ENCODE results near the gene FIGN.

FIGN gene

DNA sequence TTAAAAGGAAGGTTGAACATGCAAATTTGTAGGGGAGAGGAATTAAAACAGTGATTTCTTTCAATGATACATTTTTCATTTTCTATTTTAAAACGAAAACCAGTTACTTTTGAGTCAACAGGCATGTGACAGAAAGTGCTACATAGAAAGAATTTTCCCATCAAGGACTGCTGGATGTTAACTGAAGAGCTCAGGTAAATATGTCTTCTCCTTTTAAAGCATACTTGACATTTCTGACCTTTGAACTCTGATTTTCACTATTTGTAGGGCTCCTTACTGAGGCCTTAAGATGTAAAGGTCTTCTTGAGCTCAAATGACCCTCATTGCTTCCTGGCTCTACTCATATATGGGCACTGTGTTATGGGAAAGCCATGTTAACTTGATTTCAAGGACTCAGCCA is 32.4 kb downstream of the FIGN start:
- TF ChIP-seq, protein P1, sequence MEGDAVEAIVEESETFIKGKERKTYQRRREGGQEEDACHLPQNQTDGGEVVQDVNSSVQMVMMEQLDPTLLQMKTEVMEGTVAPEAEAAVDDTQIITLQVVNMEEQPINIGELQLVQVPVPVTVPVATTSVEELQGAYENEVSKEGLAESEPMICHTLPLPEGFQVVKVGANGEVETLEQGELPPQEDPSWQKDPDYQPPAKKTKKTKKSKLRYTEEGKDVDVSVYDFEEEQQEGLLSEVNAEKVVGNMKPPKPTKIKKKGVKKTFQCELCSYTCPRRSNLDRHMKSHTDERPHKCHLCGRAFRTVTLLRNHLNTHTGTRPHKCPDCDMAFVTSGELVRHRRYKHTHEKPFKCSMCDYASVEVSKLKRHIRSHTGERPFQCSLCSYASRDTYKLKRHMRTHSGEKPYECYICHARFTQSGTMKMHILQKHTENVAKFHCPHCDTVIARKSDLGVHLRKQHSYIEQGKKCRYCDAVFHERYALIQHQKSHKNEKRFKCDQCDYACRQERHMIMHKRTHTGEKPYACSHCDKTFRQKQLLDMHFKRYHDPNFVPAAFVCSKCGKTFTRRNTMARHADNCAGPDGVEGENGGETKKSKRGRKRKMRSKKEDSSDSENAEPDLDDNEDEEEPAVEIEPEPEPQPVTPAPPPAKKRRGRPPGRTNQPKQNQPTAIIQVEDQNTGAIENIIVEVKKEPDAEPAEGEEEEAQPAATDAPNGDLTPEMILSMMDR (IDR thresholded peaks at IDR 0.05): no peak

DNA sequence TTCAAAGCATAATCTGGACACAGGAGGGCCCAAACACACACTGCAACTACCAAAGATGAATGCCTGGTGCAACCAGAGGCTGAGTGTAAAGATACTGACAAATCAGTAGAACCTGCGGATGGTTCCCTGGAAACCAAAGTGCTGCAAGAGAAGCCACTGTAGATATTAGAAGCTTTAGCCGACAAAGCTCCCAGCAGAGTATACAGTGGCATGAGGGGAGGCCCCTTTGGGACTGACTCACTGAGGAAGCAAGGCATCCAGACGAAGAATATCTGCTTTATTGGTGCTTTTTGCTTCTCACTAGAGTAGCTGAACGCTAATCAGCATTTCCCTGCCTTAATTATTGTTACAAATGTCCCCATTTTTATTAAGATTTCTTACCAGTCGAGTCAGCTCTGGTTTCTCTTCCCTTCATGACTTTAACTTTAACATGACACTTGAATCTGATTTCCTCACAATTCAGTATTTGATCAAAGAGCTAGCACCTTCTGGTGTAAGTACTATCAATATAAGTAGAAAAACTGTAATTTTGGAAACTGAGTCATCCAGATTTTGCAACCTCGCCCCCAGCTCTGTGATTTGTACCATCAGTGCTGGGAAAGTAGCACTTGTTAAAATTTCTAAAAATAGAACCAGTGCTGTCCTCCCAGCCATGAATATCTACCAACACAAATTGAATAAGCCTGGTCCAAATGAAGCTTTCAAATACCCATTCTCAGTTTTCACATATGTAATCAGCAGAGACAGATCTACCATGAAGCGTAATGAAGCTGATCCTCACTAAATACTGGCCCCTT is 34.2 kb downstream of the FIGN start:
- TF ChIP-seq, protein P1 (IDR thresholded peaks at IDR 0.05): no peak

DNA sequence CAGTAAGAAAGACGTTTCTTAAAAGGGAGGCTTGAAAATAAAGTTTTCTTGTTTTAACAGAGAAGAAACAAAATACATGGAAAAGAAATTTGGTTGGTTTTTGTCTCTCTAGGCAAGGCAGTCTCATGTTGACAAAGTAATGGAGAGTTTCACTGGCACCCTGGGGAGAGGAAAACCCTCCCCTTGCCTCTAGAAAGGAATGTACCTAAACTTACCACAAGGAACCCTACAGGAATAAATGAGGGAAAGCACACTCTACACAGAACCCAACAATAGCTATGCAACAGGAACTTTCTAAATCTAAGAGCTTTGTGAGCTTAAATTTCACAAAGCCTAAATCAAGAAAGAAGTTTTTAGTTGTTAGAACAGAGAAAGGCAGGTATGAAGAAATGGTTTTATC is 37.0 kb downstream of the FIGN start:
- TF ChIP-seq, protein P1 (IDR thresholded peaks at IDR 0.05): no peak

DNA sequence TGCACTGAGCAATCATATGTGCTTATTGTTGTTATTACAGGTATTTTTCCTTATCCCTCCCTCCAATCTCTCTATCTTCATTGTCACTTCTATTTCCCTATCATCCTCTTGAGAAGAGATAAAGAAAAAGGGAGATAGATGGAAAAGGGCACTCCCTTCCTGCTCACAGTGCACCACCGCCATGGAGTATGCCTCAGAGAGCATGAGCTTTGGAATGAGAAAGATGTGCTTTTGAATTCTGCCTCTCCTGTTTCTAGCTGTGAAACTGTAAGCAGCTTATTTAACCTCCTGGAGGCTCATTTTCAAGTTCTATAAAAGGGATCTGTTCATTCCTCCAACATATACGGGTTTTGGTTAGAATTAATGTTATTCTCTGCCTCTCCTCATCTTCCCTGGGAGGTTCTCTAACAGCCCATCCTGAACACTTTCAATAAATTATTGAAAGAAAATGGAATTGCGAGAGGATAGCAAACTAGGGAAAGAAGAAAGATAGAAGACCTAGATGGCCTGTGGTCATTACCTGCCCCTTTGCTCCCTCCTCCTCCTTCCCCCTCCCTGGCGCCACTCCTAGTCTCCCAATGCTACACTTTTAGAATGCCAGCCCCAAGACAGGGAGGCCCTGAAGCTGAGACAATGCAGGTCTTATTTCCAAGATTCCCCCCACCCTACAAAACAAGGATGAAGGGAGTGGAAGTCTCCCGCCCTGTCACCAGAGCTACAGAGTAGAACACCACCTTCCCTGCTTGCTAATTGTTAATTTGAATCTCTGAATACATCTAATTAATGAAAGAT is 37.8 kb downstream of the FIGN start:
- TF ChIP-seq, protein P1 (IDR thresholded peaks at IDR 0.05): no peak

DNA sequence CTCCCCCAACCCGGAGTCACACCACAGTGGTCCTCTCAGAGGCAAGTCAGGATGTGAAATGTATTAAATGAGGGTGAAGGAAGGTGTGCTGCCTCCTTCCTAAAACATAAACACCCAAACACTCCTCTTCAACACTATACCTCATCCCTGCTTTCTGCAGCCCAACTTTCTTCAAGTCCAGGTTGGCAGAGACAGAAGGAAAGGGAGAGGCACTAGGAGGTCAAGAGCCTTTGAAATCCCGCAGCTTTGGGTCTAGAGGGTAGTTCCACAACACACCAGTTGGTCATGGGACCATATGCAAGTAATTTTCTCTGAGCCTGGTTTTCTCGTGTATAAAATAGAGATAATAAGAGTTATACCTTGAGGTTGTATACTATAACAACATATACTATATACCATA is 38.4 kb downstream of the FIGN start:
- TF ChIP-seq, protein P1 (IDR thresholded peaks at IDR 0.05): no peak

DNA sequence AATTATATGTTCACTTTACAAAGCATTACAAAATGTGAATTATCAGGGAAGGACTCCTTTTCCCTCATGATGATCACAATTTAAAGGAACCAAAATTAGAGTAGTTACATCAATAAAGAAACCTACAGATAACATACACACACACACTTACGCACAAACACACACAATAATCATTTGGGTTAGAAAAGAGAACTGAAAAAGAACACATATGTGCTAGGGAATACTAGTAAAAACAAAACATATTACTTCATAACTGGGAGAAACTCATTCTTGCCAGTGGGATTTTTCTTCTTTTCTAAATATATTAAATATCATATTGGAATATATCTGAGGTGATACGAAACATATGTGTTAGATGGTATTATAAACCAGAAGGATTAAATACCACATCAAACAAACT is 42.3 kb downstream of the FIGN start:
- TF ChIP-seq, protein P1 (IDR thresholded peaks at IDR 0.05): no peak

DNA sequence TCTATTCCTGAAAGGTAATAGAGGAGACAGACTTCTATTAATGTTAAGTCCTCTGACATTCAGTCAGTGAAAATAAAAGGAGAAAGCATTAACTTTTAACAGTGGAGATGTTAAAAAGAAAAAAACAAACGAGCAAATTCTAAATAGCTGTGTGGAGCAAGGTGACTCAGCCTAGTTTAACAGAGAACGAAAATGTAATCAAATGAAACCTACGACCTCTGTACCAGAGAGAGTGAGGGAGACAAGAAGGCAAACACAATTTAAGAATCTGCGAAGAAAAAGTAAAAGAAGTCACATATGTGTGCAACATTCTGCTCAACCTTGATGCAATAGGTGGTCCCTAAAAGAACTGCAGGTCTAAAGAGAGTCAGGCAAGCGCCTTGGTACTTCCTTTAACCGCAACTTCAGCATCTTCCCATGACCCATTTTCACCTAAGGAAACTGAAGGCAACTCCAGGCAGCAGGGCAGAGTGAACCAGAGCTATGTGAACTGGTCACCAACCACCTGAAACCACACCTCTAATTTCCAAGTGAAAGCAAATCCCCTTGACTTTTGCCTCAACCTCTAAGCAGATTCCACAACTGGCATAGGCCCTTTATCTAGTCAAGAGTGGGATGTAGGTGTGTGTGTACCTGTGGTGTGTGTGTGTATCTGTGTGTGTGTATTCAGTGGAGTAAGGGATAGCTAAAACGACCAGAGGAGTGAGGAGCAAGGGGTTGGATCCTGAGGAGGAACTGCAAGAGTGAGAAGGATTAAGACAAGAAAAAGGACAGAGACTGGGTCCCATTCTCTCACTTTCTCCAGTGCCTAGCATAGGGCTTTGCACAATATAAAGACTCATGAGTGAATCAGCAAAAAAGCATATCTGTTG is 43.0 kb downstream of the FIGN start:
- TF ChIP-seq, protein P1 (IDR thresholded peaks at IDR 0.05): no peak

Measured in LNCAP (cell line).